Measurements from ENCODE around the gene MGST2.

MGST2 gene

DNA sequence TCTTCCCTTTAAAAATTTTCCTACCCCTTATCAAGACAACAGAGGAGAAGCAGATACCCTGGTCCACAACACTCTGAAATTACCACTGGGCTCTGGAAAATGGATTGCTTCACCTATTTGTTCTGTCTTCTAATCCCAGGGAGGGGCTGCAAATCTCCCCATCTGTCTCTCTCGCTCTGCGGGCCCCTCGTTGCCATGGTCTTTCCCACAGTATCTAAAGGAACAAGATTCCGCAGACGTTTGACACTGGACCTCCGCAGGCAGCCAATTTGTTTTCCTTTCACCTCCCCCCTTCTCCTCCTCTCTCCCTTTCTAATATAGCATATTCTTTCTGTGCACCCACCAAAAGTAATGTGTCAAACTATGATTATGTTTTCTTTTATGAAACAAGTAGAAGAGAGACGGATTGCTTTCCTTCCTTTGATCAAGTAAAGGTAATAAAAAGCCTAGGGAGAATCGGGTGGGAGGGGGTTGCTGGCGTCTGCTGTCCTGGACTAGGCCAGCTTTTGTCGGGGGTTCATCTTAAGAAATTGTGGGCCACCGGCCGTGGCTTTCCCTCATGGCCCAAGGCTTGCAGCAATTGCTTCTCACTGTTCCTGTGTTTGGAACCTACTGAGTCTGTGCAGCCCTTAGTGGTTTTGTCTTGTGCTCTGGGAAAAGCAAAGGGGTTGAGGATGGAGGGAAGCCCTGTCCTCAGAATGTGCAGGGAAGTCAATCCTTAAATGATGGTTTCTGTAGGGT is 81.0 kb downstream of the MGST2 start:
- Mint-ChIP-seq H3K27me3 (ENCODE audit: low read depth, poor library complexity) (no peaks in the 10 kb centered on the region), H3K9me3 (no peaks in the 10 kb centered on the region), H3K36me3 (ENCODE audit: low read depth) (no peaks in the 10 kb centered on the region), H3K4me3 (peak overlapping the region; percentile 72), H3K4me1 (peaks cover 89% of the 10 kb centered on the region), H3K27ac (peak overlapping the region; percentile 98)
- DNase-seq: peak; percentile 49
- TF ChIP-seq, protein P1, sequence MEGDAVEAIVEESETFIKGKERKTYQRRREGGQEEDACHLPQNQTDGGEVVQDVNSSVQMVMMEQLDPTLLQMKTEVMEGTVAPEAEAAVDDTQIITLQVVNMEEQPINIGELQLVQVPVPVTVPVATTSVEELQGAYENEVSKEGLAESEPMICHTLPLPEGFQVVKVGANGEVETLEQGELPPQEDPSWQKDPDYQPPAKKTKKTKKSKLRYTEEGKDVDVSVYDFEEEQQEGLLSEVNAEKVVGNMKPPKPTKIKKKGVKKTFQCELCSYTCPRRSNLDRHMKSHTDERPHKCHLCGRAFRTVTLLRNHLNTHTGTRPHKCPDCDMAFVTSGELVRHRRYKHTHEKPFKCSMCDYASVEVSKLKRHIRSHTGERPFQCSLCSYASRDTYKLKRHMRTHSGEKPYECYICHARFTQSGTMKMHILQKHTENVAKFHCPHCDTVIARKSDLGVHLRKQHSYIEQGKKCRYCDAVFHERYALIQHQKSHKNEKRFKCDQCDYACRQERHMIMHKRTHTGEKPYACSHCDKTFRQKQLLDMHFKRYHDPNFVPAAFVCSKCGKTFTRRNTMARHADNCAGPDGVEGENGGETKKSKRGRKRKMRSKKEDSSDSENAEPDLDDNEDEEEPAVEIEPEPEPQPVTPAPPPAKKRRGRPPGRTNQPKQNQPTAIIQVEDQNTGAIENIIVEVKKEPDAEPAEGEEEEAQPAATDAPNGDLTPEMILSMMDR (IDR thresholded peaks at IDR 0.05): no peak

DNA sequence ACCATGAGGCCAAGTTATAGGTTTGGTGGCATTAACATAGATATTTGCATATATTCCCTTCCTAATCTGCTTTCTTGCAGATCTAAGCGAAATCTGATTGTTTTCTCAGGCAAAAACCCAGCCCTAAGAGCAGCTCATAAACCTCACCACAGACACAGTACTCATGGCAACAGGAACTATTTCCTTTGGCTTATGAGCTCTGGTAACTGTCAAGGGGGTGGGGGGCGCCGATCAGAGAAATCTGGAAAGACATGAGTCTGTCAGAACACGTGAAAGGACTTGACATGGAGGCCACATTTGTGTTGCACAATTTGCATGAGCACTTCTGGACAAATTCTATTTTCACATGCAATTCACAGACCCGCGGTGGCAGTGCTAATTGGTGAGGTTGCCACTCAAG is 83.7 kb downstream of the MGST2 start:
- no peaks in the 10 kb centered on the region for H3K36me3 Mint-ChIP-seq (ENCODE audit: low read depth)
- H3K27ac Mint-ChIP-seq: peak overlapping the region; percentile 92
- no peaks in the 10 kb centered on the region for H3K27me3 Mint-ChIP-seq (ENCODE audit: low read depth, poor library complexity)
- no peak overlapping the region for H3K4me3 Mint-ChIP-seq
- no peak for DNase-seq
- H3K9me3 Mint-ChIP-seq: no peaks in the 10 kb centered on the region
- peaks cover 91% of the 10 kb centered on the region for H3K4me1 Mint-ChIP-seq
- TF ChIP-seq, protein P1 (IDR thresholded peaks at IDR 0.05): no peak

DNA sequence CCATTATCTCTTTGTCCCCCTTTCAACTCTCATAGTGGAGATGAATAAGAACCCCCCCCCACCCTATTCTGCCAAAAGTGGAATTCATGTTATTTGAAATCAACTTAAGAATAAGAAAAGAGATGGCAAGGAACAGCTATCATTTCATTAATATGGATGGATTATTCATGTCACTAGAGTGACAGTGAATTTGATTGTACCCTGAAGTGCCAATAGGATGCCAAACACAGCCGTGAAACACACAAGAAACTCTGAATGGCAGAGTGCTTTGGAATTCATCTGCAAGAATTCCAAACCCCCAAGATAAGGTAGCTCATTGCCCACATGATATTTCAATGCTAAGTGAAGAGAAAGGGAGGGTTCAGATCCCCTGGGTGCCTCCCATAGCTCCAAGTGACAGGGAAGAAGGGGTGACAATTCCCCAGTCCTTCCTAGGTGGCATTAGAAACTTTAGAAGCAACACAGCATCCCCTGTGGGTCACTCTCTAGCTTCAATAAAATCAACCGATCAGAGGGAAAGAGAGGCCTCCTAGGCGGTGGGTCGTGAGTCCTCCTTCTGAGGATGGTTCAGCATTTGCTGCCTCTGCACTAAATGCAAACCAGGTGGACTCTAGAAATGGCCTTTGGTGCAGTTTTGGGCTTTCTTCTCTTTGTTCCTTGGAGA is 84.3 kb downstream of the MGST2 start:
- Mint-ChIP-seq H3K4me3 (peak overlapping the region; percentile 25), H3K27me3 (ENCODE audit: low read depth, poor library complexity) (no peaks in the 10 kb centered on the region), H3K4me1 (peaks cover 90% of the 10 kb centered on the region), H3K36me3 (ENCODE audit: low read depth) (peaks cover 3% of the 10 kb centered on the region), H3K27ac (peak overlapping the region; percentile 96), H3K9me3 (no peaks in the 10 kb centered on the region)
- no peak for DNase-seq
- TF ChIP-seq, protein P1 (IDR thresholded peaks at IDR 0.05): no peak

DNA sequence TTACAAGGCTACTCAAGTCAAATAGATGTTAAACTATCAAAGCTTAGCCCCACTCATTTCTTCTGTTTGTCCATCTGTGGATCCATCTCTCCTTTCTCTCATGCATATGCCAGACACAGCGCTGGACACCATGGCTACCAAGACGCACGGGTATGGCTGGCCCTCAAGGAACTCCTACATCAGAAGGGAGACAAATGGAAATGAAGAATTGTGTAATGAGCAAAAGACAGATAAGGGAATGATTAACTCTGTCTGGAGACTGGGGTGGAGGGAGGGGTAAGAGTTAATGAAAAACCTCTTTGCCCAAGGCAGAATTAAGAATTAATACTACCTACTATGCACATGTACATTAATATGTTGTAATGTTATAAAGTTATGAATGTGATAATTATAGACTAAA is 88.1 kb downstream of the MGST2 start:
- Mint-ChIP-seq H3K4me3 (no peak overlapping the region), H3K9me3 (no peaks in the 10 kb centered on the region), H3K36me3 (ENCODE audit: low read depth) (peaks cover 23% of the 10 kb centered on the region), H3K4me1 (peaks cover 84% of the 10 kb centered on the region), H3K27ac (no peak overlapping the region), H3K27me3 (ENCODE audit: low read depth, poor library complexity) (no peaks in the 10 kb centered on the region)
- DNase-seq: no peak
- TF ChIP-seq, protein P1 (IDR thresholded peaks at IDR 0.05): no peak

All from nephron progenitor cell (in vitro differentiated cells).